B cell (primary cell): ENCODE data around the gene SIPA1. TPM values are rescaled to one million over a fixed set of nuclear protein-coding genes. Genes with fewer than 3 reads are reported as not detected.

Source experiments
- ATAC-seq: fragments of 200-7000 bp; cut with Tn5 transposase; one replicate; pipeline ENCODE4 v1.10.0; 2021; ENCODE audit warnings: low read depth, mild to moderate bottlenecking, moderate number of reproducible peaks, moderate library complexity
- CTCF ChIA-PET: fragments of 350-600 bp; sonication (Branson Sonifier 250); formaldehyde crosslinking; loops from one replicate; lab custom pipeline; 2021; ENCODE audit warnings: antibody characterized with exemption, inconsistent platforms; lab: Charles Lee
- POLR2A ChIA-PET: fragments of 350-600 bp; sonication (Branson Sonifier 250); formaldehyde crosslinking; loops from one replicate; lab custom pipeline; 2021; ENCODE audit warnings: antibody characterized with exemption; lab: Charles Lee
- DNase-seq: peaks from one replicate; pipeline ENCODE4 v3.0.0; 2013
- H2AFZ ChIP-seq: 2 replicates; pipeline ENCODE4 v1.6.1; 2012; ENCODE audit warnings: mild to moderate bottlenecking, low read depth, low read length; ENCODE audit not compliant: insufficient read depth, poor library complexity, severe bottlenecking
- H3K27ac ChIP-seq, 2 donors: 1 replicate in 1 of 2; 2 replicates in 1 of 2; pipeline ENCODE4 v1.5.1; 2012 to 2013; ENCODE audit warnings: low read length in 2 of 2, mild to moderate bottlenecking in 2 of 2, moderate library complexity in 1 of 2
- H3K27me3 ChIP-seq, 4 experiments: fragments of 200-600 bp in 1 of 4; sonication (generic) in 1 of 4; replicated peaks in 1 of 4; 1 replicate in 2 of 4; 2 replicates in 2 of 4; pipeline versions ENCODE4 v1.6.1 to v1.7.0; 2013 to 2016; ENCODE audit warnings: low read length in 3 of 4, mild to moderate bottlenecking in 2 of 4, mixed read lengths in 1 of 4, moderate library complexity in 1 of 4; ENCODE audit not compliant: insufficient read depth in 4 of 4, control insufficient read depth in 3 of 4; ENCODE audit errors: control extremely low read depth in 1 of 4
- H3K36me3 ChIP-seq, 2 experiments: replicated peaks in 1 of 2; 1 replicate in 1 of 2; 2 replicates in 1 of 2; pipeline versions ENCODE4 v1.6.1 to v1.7.1; 2013; ENCODE audit warnings: low read length in 1 of 2; ENCODE audit not compliant: insufficient read depth in 2 of 2, control insufficient read depth in 1 of 2; ENCODE audit errors: control extremely low read depth in 1 of 2, extremely low read depth in 1 of 2
- H3K4me1 ChIP-seq, 2 donors: fragments of 200-600 bp in 1 of 2; sonication (generic) in 1 of 2; 1 replicate in 1 of 2; 2 replicates in 1 of 2; pipeline versions ENCODE4 v1.5.1 to v1.6.1; 2013 to 2017; ENCODE audit warnings: low read length in 2 of 2; ENCODE audit not compliant: control insufficient read depth in 2 of 2, insufficient read depth in 2 of 2
- H3K4me2 ChIP-seq: replicated peaks from 2 replicates; pipeline ENCODE3; 2012; ENCODE audit warnings: mild to moderate bottlenecking, low read depth, low read length; ENCODE audit not compliant: poor library complexity, severe bottlenecking
- H3K4me3 ChIP-seq, 5 experiments: fragments of 200-600 bp in 1 of 5; sonication (generic) in 1 of 5; 1 replicate in 3 of 5; 2 replicates in 2 of 5; pipeline versions ENCODE4 v1.5.1 to v1.7.0; 2011 to 2016; ENCODE audit warnings: low read length in 4 of 5, mild to moderate bottlenecking in 4 of 5, low read depth in 2 of 5, control low read depth in 1 of 5, moderate library complexity in 1 of 5; ENCODE audit not compliant: insufficient read depth in 1 of 5; ENCODE audit errors: control extremely low read depth in 1 of 5, extremely low read depth in 1 of 5
- H3K79me2 ChIP-seq: fragments of 200-600 bp; sonication (generic); one replicate; pipeline ENCODE4 v1.6.0; 2016; ENCODE audit warnings: low read length; ENCODE audit not compliant: control insufficient read depth, insufficient read depth
- H3K9ac ChIP-seq: fragments of 200-600 bp; sonication (generic); 2 replicates; pipeline ENCODE4 v1.6.1; 2017; ENCODE audit warnings: mild to moderate bottlenecking, low read length, moderate library complexity
- H3K9me3 ChIP-seq, 3 donors: one replicate each; pipeline versions ENCODE4 v1.6.1 to v1.7.1; 2013; ENCODE audit warnings: low read length in 2 of 3; ENCODE audit not compliant: control insufficient read depth in 2 of 3, insufficient read depth in 1 of 3; ENCODE audit errors: control extremely low read depth in 1 of 3
- H4K20me1 ChIP-seq: 2 replicates; pipeline ENCODE4 v1.6.0; 2012; ENCODE audit warnings: mild to moderate bottlenecking, low read length; ENCODE audit not compliant: insufficient read depth, control insufficient read depth, poor library complexity, severe bottlenecking
- H3K27ac Mint-ChIP-seq: one replicate; pipeline ENCODE4 v1.8.0; 2021; ENCODE audit warnings: mixed read lengths
- H3K27me3 Mint-ChIP-seq: one replicate; pipeline ENCODE4 v1.8.0; 2021; ENCODE audit warnings: mixed read lengths
- H3K4me1 Mint-ChIP-seq: one replicate; pipeline ENCODE4 v1.8.0; 2021; ENCODE audit warnings: mixed read lengths
- H3K4me3 Mint-ChIP-seq: one replicate; pipeline ENCODE4 v1.8.0; 2021; ENCODE audit warnings: mixed read lengths
- H3K9me3 Mint-ChIP-seq: one replicate; pipeline ENCODE4 v1.8.0; 2022; ENCODE audit warnings: mixed read lengths; ENCODE audit not compliant: insufficient read depth
- EZH2 ChIP-seq: IDR thresholded peaks from 2 replicates; pipeline ENCODE4 v1.6.1; 2012; ENCODE audit warnings: borderline replicate concordance, low read depth, mild to moderate bottlenecking, moderate library complexity, low read length; ENCODE audit not compliant: insufficient read depth, poor library complexity, severe bottlenecking
- WGBS: methylation state at CpG from one replicate; pipeline ENCODE4 v1.1.5; 2013; ENCODE audit warnings: missing lambda C conversion rate; ENCODE audit not compliant: insufficient coverage; 5-methylcytosine and 5-hydroxymethylcytosine counted together
- intact Hi-C: fragments of 100-400 bp; cut with micrococcal nuclease; formaldehyde crosslinking; loops from one replicate; pipeline ENCODE4 v1.10.0; 2022
- polyA plus RNA-seq: library from polyadenylated mRNA; depleted of rRNA; stranded (reverse); fragments of >200 nt; gene quantifications from 2 replicates; pipeline ENCODE4 v1.2.3, GENCODE V29; 2012
- total RNA-seq, 2 donors: library from RNA; stranded (reverse); fragments of 120-200 nt in 1 of 2; gene quantifications; 1 replicate in 1 of 2; 2 replicates in 1 of 2; pipeline versions ENCODE4 v1.2.3 to v1.2.4, GENCODE V29; 2013 to 2022
- TF ChIP-seq, protein P1 (sequence below): fragments of 200-600 bp; IDR thresholded peaks from one replicate; pipeline ENCODE4 v1.8.0; 2022; ENCODE audit warnings: antibody characterized with exemption, mild to moderate bottlenecking

Gene SIPA1
- total and polyA plus RNA-seq, 2 donors (not counting 1 experiment from before 2014, with no cell fraction given) = 314 to 448 TPM

DNA sequence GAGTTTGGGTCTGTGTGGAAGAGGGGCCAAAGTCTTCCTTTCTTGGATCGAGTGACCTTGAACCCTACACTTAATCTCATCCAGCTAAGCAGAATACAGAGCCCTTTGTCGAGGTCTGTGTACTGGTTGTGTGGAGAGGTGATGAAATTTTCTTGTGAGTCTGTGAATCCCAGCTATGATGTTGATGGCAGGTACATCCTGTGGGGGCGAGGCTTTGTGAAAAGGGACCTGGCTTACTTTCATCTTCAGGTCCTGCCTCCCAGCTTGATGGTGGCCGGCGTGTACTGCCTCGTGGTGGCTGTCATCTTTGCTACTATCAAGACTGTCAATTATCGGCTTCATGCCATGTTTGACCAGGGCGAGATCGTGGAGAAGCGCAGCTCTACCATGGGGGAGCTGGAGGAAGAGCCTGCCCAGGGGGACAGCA, 21.3 kb upstream of the SIPA1 start:
- peaks cover 54% of the 10 kb centered on the region for H4K20me1 ChIP-seq
- no peaks in the 10 kb centered on the region for H3K9me3 ChIP-seq
- H3K4me1 ChIP-seq = peaks cover 27 to 35% of the 10 kb centered on the region in 2 donors
- peak overlapping the region; percentile 84 for H3K4me2 ChIP-seq
- H3K4me3 ChIP-seq = peak overlapping the region; percentile 37 to 92 (median 88)
- POLR2A ChIA-PET = interaction anchor here (0.6 to 1.1 kb wide), 3 partner anchors 22 to 95 kb away, joined by 3 to 5 read pairs (median 3); no protein-coding TSS in a partner anchor
- Mint-ChIP-seq H3K4me1 (peaks cover 39% of the 10 kb centered on the region), H3K27ac (peak overlapping the region; percentile 94), H3K27me3 (no peaks in the 10 kb centered on the region), H3K9me3 (no peaks in the 10 kb centered on the region), H3K4me3 (peak overlapping the region; percentile 94)
- no peaks in the 10 kb centered on the region for H3K27me3 ChIP-seq
- H3K9ac ChIP-seq = peak overlapping the region; percentile 92
- H3K36me3 ChIP-seq = peaks cover 0 to 53% of the 10 kb centered on the region in 2 experiments
- CTCF ChIA-PET = interaction anchor here (0.6 to 1.5 kb wide), 3 partner anchors 10 to 443 kb away, joined by 3 to 8 read pairs (median 3); no protein-coding TSS in a partner anchor
- H3K79me2 ChIP-seq = peaks cover 81% of the 10 kb centered on the region
- TF ChIP-seq, protein P1, sequence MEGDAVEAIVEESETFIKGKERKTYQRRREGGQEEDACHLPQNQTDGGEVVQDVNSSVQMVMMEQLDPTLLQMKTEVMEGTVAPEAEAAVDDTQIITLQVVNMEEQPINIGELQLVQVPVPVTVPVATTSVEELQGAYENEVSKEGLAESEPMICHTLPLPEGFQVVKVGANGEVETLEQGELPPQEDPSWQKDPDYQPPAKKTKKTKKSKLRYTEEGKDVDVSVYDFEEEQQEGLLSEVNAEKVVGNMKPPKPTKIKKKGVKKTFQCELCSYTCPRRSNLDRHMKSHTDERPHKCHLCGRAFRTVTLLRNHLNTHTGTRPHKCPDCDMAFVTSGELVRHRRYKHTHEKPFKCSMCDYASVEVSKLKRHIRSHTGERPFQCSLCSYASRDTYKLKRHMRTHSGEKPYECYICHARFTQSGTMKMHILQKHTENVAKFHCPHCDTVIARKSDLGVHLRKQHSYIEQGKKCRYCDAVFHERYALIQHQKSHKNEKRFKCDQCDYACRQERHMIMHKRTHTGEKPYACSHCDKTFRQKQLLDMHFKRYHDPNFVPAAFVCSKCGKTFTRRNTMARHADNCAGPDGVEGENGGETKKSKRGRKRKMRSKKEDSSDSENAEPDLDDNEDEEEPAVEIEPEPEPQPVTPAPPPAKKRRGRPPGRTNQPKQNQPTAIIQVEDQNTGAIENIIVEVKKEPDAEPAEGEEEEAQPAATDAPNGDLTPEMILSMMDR = no peak
- TF ChIP-seq EZH2 = no peak
- intact Hi-C loops = loop anchor here (5.0 to 10.0 kb wide), 2 partner anchors 484 to 502 kb away; partner anchors contain the start of genes SYVN1, TM7SF2 and ZNHIT2
- ATAC-seq (no peak), DNase-seq (no peak)
- no peak overlapping the region for H2AFZ ChIP-seq
- peak overlapping the region; percentile 48 to 89 for H3K27ac ChIP-seq
- WGBS = 79% methylated on average over 9 of the region's 10 CpGs
